HepG2 (cell line): ENCODE results near the gene PHF13. TPM values are rescaled to one million over a fixed set of nuclear protein-coding genes. Genes with fewer than 3 reads are reported as not detected.

Source experiments
- FOXM1 ChIP-seq: sonication (generic); formaldehyde crosslinking; IDR thresholded peaks from 2 replicates; pipeline ENCODE4 v1.5.0; 2020; ENCODE audit warnings: missing genetic modification reagents
- KMT2A ChIP-seq: sonication (generic); formaldehyde crosslinking; IDR thresholded peaks from 2 replicates; pipeline ENCODE4 v1.4.0; 2020; ENCODE audit warnings: missing genetic modification reagents
- NKX3-1 ChIP-seq: sonication (generic); formaldehyde crosslinking; IDR thresholded peaks from 2 replicates; pipeline ENCODE4 v1.5.0; 2020; ENCODE audit warnings: missing genetic modification reagents
- NPAS2 ChIP-seq: sonication (generic); formaldehyde crosslinking; IDR thresholded peaks from 2 replicates; pipeline ENCODE4 v1.8.0; 2022; ENCODE audit warnings: mild to moderate bottlenecking, missing genetic modification reagents, borderline replicate concordance
- NR2F2 ChIP-seq: IDR thresholded peaks from 2 replicates; pipeline ENCODE4 v1.6.1; 2012; ENCODE audit warnings: low read depth, inconsistent platforms, borderline replicate concordance
- PBX2 ChIP-seq: IDR thresholded peaks from 2 replicates; pipeline ENCODE4 v1.6.1; 2016; ENCODE audit warnings: control low read depth
- PPARG ChIP-seq: conservative IDR thresholded peaks from 2 replicates; pipeline ENCODE4 v1.6.1; 2016; ENCODE audit warnings: missing biosample characterization, missing genetic modification reagents
- SAFB2 ChIP-seq: sonication (generic); formaldehyde crosslinking; IDR thresholded peaks from 2 replicates; pipeline ENCODE4 v1.5.1; 2020; ENCODE audit warnings: missing genetic modification reagents, low read depth, mild to moderate bottlenecking, borderline replicate concordance
- SETDB1 ChIP-seq: sonication (generic); formaldehyde crosslinking; IDR thresholded peaks from 2 replicates; pipeline ENCODE4 v1.5.1; 2020; ENCODE audit warnings: missing genetic modification reagents, mild to moderate bottlenecking, borderline replicate concordance
- SMC3 ChIP-seq: IDR thresholded peaks from 2 replicates; pipeline ENCODE4 v1.6.1; 2011; ENCODE audit warnings: low read length, improper control_type of control experiment
- SRSF4 ChIP-seq: fragments of 200-400 bp; formaldehyde crosslinking; IDR thresholded peaks from one replicate; pipeline ENCODE4 v1.6.1; 2018; ENCODE audit warnings: mild to moderate bottlenecking, low read depth, low read length, moderate library complexity; ENCODE audit not compliant: poor library complexity, severe bottlenecking
- YEATS4 ChIP-seq: sonication (generic); formaldehyde crosslinking; IDR thresholded peaks from 2 replicates; pipeline ENCODE4 v1.4.0; 2020; ENCODE audit warnings: missing genetic modification reagents, borderline replicate concordance
- ZBTB7A ChIP-seq: sonication (generic); formaldehyde crosslinking; IDR thresholded peaks from 2 replicates; pipeline ENCODE4 v1.8.0; 2022; ENCODE audit warnings: mild to moderate bottlenecking, missing genetic modification reagents
- ZEB1 ChIP-seq: IDR thresholded peaks from 2 replicates; pipeline ENCODE4 v1.6.1; 2012; ENCODE audit warnings: mild to moderate bottlenecking, low read depth, inconsistent platforms; ENCODE audit not compliant: insufficient replicate concordance
- ZFP36 ChIP-seq: fragments of 150-350 bp; IDR thresholded peaks from 2 replicates; pipeline ENCODE4 v1.6.1; 2018; ENCODE audit warnings: borderline replicate concordance, low read length, low read depth; ENCODE audit not compliant: partially characterized antibody
- ZNF143 ChIP-seq: sonication (generic); formaldehyde crosslinking; IDR thresholded peaks from 2 replicates; pipeline ENCODE4 v1.4.0; 2020; ENCODE audit warnings: missing genetic modification reagents
- ZNF318 ChIP-seq: sonication (generic); formaldehyde crosslinking; IDR thresholded peaks from 2 replicates; pipeline ENCODE4 v1.4.0; 2020; ENCODE audit warnings: mild to moderate bottlenecking, missing genetic modification reagents
- ZNF558 ChIP-seq: sonication (generic); formaldehyde crosslinking; IDR thresholded peaks from 2 replicates; pipeline ENCODE4 v1.9.0; 2022; ENCODE audit warnings: mild to moderate bottlenecking, missing genetic modification reagents, borderline replicate concordance
- ZNF589 ChIP-seq: sonication (generic); formaldehyde crosslinking; conservative IDR thresholded peaks from 2 replicates; pipeline ENCODE4 v1.8.0; 2022; ENCODE audit warnings: mild to moderate bottlenecking, moderate library complexity, missing genetic modification reagents
- ZNF616 ChIP-seq: sonication (generic); formaldehyde crosslinking; IDR thresholded peaks from 2 replicates; pipeline ENCODE4 v1.5.0; 2020; ENCODE audit warnings: low read depth, mild to moderate bottlenecking, missing genetic modification reagents
- ZNF703 ChIP-seq: sonication (generic); formaldehyde crosslinking; IDR thresholded peaks from 2 replicates; pipeline ENCODE4 v1.5.1; 2020; ENCODE audit warnings: missing genetic modification reagents, mild to moderate bottlenecking, moderate library complexity, borderline replicate concordance
- polyA plus RNA-seq, 8 experiments: library from polyadenylated mRNA; depleted of rRNA in 3 of 8; stranded (reverse) in 7 of 8; unstranded in 1 of 8; fragments of >200 nt; fragmentation: Illumina TruSeq in 4 of 8; extraction: Trizol in 4 of 8; gene quantifications; 2 replicates each; pipeline versions ENCODE4 v1.2.1 to v1.2.3, GENCODE V29; 2011 to 2016; ENCODE audit warnings: low read depth in 4 of 8, missing spikeins in 1 of 8, mixed read lengths in 1 of 8; ENCODE audit not compliant: insufficient read depth in 1 of 8
- total RNA-seq, 5 experiments: library from RNA; depleted of rRNA; stranded (reverse); fragments of >200 nt; fragmentation: Illumina TruSeq; extraction: Trizol; gene quantifications; 2 replicates each; pipeline ENCODE4 v1.2.3, GENCODE V29; 2016; ENCODE audit warnings: low read depth in 1 of 5

The PHF13 gene
- total and polyA plus RNA-seq, 2 of the 13 experiments (the other 11 are each of a cell fraction or from before 2014, with no cell fraction given) = 4.7 to 7.4 TPM

- TF ChIP-seq PBX2 (CRISPR knock-in tag) (no peak), NKX3-1 (CRISPR knock-in tag) (no peak), KMT2A (no peak), ZNF143 (CRISPR knock-in tag) (no peak), ZBTB7A (CRISPR knock-in tag) (no peak), ZEB1 (no peak), ZNF616 (CRISPR knock-in tag) (0 out of 2 replicates have a peak, but pooled peaks have one; percentile 5), SAFB2 (CRISPR knock-in tag) (no peak), NPAS2 (CRISPR knock-in tag) (no peak), ZFP36 (no peak), ZNF703 (CRISPR knock-in tag) (no peak), ZNF589 (CRISPR knock-in tag) (no peak), PPARG (CRISPR knock-in tag) (no peak), FOXM1 (CRISPR knock-in tag) (no peak), SETDB1 (CRISPR knock-in tag) (no peak), ZNF558 (CRISPR knock-in tag) (no peak), SMC3 (no peak), ZNF318 (CRISPR knock-in tag) (peak; percentile 72; the same call in 1 of the 2 replicates), SRSF4 (no peak), NR2F2 (no peak; the same call in 1 of the 2 replicates), YEATS4 (CRISPR knock-in tag) (peak; percentile 27)
These were observed 34.0 kb upstream of the PHF13 start, which contains the start of gene ZBTB48 (continued) for GRCh38 chr1:6579374-6580118.
